Osteoblast (primary cell): ENCODE measurements around the gene TECTB. TPM values are rescaled to one million over a fixed set of nuclear protein-coding genes. Genes with fewer than 3 reads are reported as not detected.

ENCODE experiments used
- DNase-seq: peaks from one replicate; pipeline ENCODE4 v3.0.0; 2011; ENCODE audit warnings: low spot score, mixed read lengths; ENCODE audit not compliant: insufficient read length; ENCODE audit errors: missing footprints
- H2AFZ ChIP-seq: 2 replicates; pipeline ENCODE4 v1.6.0; 2011; ENCODE audit warnings: mild to moderate bottlenecking, low read length
- H3K27ac ChIP-seq: 2 replicates; pipeline ENCODE4 v1.5.1; 2011; ENCODE audit warnings: mild to moderate bottlenecking, low read depth, low read length, moderate library complexity
- H3K27me3 ChIP-seq: 2 replicates; pipeline ENCODE4 v1.6.0; 2012; ENCODE audit warnings: mild to moderate bottlenecking, control low read depth, inconsistent platforms, low read length, moderate library complexity; ENCODE audit not compliant: insufficient read depth
- H3K36me3 ChIP-seq: 2 replicates; pipeline ENCODE4 v1.5.1; 2011; ENCODE audit warnings: mild to moderate bottlenecking, low read length, control low read depth, moderate library complexity; ENCODE audit not compliant: insufficient read depth
- H3K4me1 ChIP-seq: 2 replicates; pipeline ENCODE4 v1.5.1; 2011; ENCODE audit warnings: mild to moderate bottlenecking, low read length, control low read depth, moderate library complexity; ENCODE audit not compliant: insufficient read depth
- H3K4me2 ChIP-seq: 2 replicates; pipeline ENCODE4 v1.6.0; 2011; ENCODE audit warnings: mild to moderate bottlenecking, low read length; ENCODE audit not compliant: insufficient read depth
- H3K4me3 ChIP-seq: fragments of 200-600 bp; sonication (generic); 3 replicates; pipeline ENCODE4 v1.5.1; 2012; ENCODE audit warnings: mild to moderate bottlenecking, low read length, inconsistent platforms; ENCODE audit not compliant: insufficient read depth
- H3K79me2 ChIP-seq: 2 replicates; pipeline ENCODE4 v1.6.0; 2012; ENCODE audit warnings: mild to moderate bottlenecking, low read length, control low read depth, inconsistent platforms; ENCODE audit not compliant: insufficient read depth
- H3K9me3 ChIP-seq: 2 replicates; pipeline ENCODE4 v1.5.1; 2011; ENCODE audit warnings: low read depth, low read length, control low read depth
- H4K20me1 ChIP-seq: 2 replicates; pipeline ENCODE4 v1.6.0; 2012; ENCODE audit warnings: mild to moderate bottlenecking, low read length, control low read depth; ENCODE audit not compliant: insufficient read depth
- CTCF ChIP-seq: IDR thresholded peaks from 2 replicates; pipeline ENCODE4 v1.5.1; 2011; ENCODE audit warnings: mild to moderate bottlenecking, low read depth, low read length, moderate library complexity; ENCODE audit errors: extremely low read depth
- total RNA-seq: library from RNA; depleted of rRNA; stranded (reverse); fragments of >200 nt; gene quantifications from 2 replicates; pipeline ENCODE4 v1.2.3, GENCODE V29; 2012

TECTB gene
- total RNA-seq, 1 donor: not detected

DNA sequence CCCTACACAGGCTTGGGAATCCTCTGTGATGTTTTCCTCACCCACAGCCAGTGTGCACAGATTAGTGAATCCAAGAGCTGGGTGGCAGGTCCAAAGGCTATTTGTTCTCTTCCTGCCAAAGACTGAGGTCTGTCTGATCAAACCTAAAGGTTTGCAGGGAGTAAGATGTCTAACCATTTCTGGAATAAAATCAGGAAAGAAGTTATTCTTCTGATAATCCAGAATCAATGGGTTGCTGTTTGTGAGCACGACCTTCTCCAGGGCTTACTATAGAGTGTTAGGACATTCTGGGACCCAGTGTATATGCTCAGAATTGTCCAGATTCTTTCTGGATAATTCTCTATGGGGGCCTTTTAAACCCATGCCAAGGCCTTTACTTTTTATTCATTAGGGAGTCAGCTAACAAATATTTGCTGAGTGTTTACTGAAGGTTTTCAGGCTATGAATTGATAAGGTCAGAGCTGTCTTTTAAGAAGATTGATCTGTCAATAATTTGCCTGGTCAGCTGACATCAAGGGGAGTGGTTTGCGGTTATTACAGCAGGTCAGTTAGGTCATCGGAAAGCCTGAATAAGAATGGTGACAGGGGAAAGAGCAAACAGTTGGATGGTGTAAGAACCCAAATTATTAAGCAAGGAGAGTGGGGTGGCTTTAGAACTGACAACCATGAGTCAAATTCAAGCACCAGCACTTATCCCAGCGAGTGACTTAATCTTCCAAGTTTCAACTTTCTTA is 7.5 kb upstream of the TECTB start:
- DNase-seq: no peak
- no peaks in the 10 kb centered on the region for H3K36me3 ChIP-seq
- H3K27me3 ChIP-seq: no peaks in the 10 kb centered on the region
- no peak for TF ChIP-seq CTCF
- H3K4me1 ChIP-seq: peaks cover 34% of the 10 kb centered on the region
- no peak overlapping the region for H3K4me2 ChIP-seq
- no peaks in the 10 kb centered on the region for H4K20me1 ChIP-seq
- no peaks in the 10 kb centered on the region for H3K79me2 ChIP-seq
- H3K27ac ChIP-seq: no peak overlapping the region
- no peak overlapping the region for H2AFZ ChIP-seq
- no peak overlapping the region for H3K4me3 ChIP-seq
- H3K9me3 ChIP-seq: no peaks in the 10 kb centered on the region

GRCh38 chr10:112278871-112279270 is 4.3 kb upstream of the TECTB start:
- peak overlapping the region; percentile 49 for H2AFZ ChIP-seq
- H4K20me1 ChIP-seq: no peaks in the 10 kb centered on the region
- no peaks in the 10 kb centered on the region for H3K9me3 ChIP-seq
- peaks cover 26% of the 10 kb centered on the region for H3K4me1 ChIP-seq
- H3K36me3 ChIP-seq: no peaks in the 10 kb centered on the region
- H3K27ac ChIP-seq: peak overlapping the region; percentile 76
- no peaks in the 10 kb centered on the region for H3K79me2 ChIP-seq
- no peak for DNase-seq
- TF ChIP-seq CTCF: no peak
- peak overlapping the region; percentile 37 for H3K4me2 ChIP-seq
- H3K4me3 ChIP-seq: no peak overlapping the region
- no peaks in the 10 kb centered on the region for H3K27me3 ChIP-seq

DNA sequence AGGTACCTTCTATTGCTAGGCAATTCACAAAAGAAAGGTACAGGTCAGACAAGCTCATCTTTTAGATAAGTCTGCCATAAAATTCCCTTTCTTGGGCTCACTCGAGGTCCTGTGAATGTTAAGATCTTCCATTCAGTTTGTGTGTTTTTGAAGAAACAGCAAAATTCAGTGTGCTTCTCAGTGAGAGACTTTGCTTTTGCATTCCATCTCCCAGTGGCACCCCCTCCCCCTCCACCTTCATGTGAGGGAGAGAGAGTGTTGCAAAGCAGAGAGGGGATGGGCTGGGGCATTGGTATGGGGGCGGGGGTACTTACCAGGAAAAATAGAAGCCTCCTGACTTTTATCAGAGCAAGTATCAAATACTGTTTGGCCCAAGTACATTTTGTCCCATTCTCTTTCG is 3.8 kb upstream of the TECTB start:
- no peaks in the 10 kb centered on the region for H3K9me3 ChIP-seq
- H2AFZ ChIP-seq: peak overlapping the region; percentile 49
- H3K4me1 ChIP-seq: peaks cover 26% of the 10 kb centered on the region
- no peak for DNase-seq
- H3K4me3 ChIP-seq: no peak overlapping the region
- H3K36me3 ChIP-seq: no peaks in the 10 kb centered on the region
- H3K27me3 ChIP-seq: no peaks in the 10 kb centered on the region
- TF ChIP-seq CTCF: no peak
- H4K20me1 ChIP-seq: no peaks in the 10 kb centered on the region
- H3K27ac ChIP-seq: peak overlapping the region; percentile 76
- H3K4me2 ChIP-seq: peak overlapping the region; percentile 37
- H3K79me2 ChIP-seq: no peaks in the 10 kb centered on the region

DNA sequence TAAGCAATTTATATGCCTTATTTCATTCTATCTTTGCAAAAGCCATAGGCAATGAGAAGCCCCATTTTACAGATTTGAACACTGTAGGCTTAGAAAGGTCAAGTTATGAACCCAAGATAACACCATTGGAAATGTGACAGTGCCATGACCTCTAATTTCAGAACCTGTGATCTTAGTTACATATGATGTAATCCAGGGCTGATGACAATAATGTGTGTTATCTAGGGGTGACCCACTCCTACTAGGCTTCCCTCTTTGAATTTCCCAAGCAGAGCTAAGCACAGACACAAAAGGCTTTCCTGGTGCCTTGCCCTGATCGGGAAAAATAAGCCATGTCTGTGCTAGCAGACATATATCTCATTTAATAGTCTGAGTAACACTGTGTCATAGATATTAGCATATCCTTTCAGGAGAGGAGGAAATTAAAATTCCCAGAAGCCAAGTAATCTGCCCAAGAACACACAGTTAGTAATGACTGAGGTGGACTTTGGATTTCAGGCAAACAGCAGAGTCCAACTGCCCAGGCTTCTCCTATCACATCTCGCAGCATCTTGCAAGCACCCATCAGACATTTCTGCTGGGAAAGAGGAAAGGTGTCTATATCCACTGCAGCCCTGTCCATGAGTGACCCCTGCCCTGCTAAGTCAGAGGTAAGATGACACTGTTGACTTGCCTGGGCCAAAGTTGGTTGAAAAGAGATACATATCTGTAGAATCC is 2.8 kb upstream of the TECTB start:
- Histone ChIP-seq H3K27ac (peak overlapping the region; percentile 76), H3K9me3 (no peaks in the 10 kb centered on the region), H2AFZ (no peak overlapping the region), H3K4me2 (no peak overlapping the region), H3K36me3 (no peaks in the 10 kb centered on the region), H3K4me1 (peaks cover 26% of the 10 kb centered on the region), H3K4me3 (no peak overlapping the region), H3K27me3 (no peaks in the 10 kb centered on the region), H3K79me2 (no peaks in the 10 kb centered on the region), H4K20me1 (no peaks in the 10 kb centered on the region)
- DNase-seq: no peak
- no peak for TF ChIP-seq CTCF
